ENCODE measurements around the gene CBARP. TPM values are rescaled to one million over a fixed set of nuclear protein-coding genes. Genes with fewer than 3 reads are reported as not detected.

The CBARP gene
- total and polyA plus RNA-seq, 2 of the 13 experiments (the other 11 are each of a cell fraction or from before 2014, with no cell fraction given) = 1.2 to 1.4 TPM

DNA sequence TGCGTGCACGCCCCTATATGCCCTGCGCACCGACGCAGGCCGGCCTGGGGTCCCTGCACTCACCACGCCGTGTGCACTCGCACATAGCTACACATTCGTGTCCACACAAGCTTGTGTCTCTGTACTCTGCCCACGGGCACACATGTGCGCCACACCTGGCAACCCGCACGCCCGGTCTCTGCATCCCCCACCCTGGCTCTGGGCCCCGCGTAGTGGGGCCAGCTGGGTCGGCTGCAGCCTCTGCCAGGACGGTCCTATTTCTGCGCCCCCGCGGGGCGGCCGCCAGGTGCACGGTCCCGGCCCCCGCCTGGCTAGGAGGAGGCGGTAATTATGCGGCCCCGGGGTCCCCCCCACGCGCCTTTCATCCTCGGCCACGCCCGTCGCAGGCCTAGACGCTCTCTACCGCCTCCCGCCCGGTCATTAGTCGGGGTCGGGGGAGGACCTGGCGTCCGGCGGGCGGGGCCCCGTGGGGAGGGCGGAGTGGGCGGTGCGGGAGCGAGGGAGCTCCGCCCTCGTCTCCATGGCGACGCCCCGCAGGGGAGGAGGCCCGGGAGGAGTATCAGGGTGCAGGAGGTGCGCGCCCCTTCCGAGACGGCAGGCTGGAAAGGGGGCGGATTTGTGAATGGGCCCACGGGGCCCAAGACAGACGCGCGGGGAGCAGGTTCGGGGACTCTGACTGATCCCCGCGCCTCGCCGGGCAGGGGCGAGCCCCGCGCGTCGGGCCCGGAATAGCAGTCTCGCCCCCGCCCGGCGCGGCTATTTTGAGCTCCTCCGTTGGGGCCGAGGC, 28.5 kb upstream of the CBARP start (continued):
- TF ChIP-seq, protein P1, sequence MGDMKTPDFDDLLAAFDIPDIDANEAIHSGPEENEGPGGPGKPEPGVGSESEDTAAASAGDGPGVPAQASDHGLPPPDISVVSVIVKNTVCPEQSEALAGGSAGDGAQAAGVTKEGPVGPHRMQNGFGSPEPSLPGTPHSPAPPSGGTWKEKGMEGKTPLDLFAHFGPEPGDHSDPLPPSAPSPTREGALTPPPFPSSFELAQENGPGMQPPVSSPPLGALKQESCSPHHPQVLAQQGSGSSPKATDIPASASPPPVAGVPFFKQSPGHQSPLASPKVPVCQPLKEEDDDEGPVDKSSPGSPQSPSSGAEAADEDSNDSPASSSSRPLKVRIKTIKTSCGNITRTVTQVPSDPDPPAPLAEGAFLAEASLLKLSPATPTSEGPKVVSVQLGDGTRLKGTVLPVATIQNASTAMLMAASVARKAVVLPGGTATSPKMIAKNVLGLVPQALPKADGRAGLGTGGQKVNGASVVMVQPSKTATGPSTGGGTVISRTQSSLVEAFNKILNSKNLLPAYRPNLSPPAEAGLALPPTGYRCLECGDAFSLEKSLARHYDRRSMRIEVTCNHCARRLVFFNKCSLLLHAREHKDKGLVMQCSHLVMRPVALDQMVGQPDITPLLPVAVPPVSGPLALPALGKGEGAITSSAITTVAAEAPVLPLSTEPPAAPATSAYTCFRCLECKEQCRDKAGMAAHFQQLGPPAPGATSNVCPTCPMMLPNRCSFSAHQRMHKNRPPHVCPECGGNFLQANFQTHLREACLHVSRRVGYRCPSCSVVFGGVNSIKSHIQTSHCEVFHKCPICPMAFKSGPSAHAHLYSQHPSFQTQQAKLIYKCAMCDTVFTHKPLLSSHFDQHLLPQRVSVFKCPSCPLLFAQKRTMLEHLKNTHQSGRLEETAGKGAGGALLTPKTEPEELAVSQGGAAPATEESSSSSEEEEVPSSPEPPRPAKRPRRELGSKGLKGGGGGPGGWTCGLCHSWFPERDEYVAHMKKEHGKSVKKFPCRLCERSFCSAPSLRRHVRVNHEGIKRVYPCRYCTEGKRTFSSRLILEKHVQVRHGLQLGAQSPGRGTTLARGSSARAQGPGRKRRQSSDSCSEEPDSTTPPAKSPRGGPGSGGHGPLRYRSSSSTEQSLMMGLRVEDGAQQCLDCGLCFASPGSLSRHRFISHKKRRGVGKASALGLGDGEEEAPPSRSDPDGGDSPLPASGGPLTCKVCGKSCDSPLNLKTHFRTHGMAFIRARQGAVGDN (CRISPR knock-in tag; IDR thresholded peaks at IDR 0.05) = peak; percentile 75
- TF ChIP-seq, protein P2, sequence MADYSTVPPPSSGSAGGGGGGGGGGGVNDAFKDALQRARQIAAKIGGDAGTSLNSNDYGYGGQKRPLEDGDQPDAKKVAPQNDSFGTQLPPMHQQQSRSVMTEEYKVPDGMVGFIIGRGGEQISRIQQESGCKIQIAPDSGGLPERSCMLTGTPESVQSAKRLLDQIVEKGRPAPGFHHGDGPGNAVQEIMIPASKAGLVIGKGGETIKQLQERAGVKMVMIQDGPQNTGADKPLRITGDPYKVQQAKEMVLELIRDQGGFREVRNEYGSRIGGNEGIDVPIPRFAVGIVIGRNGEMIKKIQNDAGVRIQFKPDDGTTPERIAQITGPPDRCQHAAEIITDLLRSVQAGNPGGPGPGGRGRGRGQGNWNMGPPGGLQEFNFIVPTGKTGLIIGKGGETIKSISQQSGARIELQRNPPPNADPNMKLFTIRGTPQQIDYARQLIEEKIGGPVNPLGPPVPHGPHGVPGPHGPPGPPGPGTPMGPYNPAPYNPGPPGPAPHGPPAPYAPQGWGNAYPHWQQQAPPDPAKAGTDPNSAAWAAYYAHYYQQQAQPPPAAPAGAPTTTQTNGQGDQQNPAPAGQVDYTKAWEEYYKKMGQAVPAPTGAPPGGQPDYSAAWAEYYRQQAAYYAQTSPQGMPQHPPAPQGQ (CRISPR knock-in tag; IDR thresholded peaks at IDR 0.05; ENCODE audit: borderline replicate concordance) = no peak
- TF ChIP-seq ZFP36L2 (CRISPR knock-in tag; IDR thresholded peaks at IDR 0.05) (no peak), GFI1 (CRISPR knock-in tag; IDR thresholded peaks at IDR 0.05; ENCODE audit: borderline replicate concordance) (no peak), ATRX (CRISPR knock-in tag; IDR thresholded peaks at IDR 0.05; ENCODE audit: borderline replicate concordance) (no peak), MAFF (IDR thresholded peaks at IDR 0.05; ENCODE audit: low read depth, low read length) (no peak), ZNF12 (CRISPR knock-in tag; IDR thresholded peaks at IDR 0.05) (0 out of 2 replicates have a peak, but pooled peaks have one; percentile 13), ISX (CRISPR knock-in tag; conservative IDR thresholded peaks at IDR 0.05) (no peak), ZBTB7B (CRISPR knock-in tag; IDR thresholded peaks at IDR 0.05) (peak; percentile 68; the same call in 1 of the 2 replicates), HNF4G (IDR thresholded peaks at IDR 0.05; ENCODE audit: borderline replicate concordance, low read depth, low read length) (no peak), HNF4G (CRISPR knock-in tag; IDR thresholded peaks at IDR 0.05; ENCODE audit: borderline replicate concordance, low read depth) (no peak; the same call in 1 of the 2 replicates), HOXA9 (CRISPR knock-in tag; IDR thresholded peaks at IDR 0.05; ENCODE audit: borderline replicate concordance) (peak; percentile 68), ZNF543 (CRISPR knock-in tag; IDR thresholded peaks at IDR 0.05) (peak; percentile 83; the same call in 1 of the 2 replicates), ZNF766 (CRISPR knock-in tag; IDR thresholded peaks at IDR 0.05; ENCODE audit: borderline replicate concordance) (no peak)
- TF ChIP-seq, protein P3, sequence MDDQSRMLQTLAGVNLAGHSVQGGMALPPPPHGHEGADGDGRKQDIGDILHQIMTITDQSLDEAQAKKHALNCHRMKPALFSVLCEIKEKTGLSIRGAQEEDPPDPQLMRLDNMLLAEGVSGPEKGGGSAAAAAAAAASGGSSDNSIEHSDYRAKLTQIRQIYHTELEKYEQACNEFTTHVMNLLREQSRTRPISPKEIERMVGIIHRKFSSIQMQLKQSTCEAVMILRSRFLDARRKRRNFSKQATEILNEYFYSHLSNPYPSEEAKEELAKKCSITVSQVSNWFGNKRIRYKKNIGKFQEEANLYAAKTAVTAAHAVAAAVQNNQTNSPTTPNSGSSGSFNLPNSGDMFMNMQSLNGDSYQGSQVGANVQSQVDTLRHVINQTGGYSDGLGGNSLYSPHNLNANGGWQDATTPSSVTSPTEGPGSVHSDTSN (CRISPR knock-in tag; IDR thresholded peaks at IDR 0.05; ENCODE audit: borderline replicate concordance) = no peak
- TF ChIP-seq, protein P4, sequence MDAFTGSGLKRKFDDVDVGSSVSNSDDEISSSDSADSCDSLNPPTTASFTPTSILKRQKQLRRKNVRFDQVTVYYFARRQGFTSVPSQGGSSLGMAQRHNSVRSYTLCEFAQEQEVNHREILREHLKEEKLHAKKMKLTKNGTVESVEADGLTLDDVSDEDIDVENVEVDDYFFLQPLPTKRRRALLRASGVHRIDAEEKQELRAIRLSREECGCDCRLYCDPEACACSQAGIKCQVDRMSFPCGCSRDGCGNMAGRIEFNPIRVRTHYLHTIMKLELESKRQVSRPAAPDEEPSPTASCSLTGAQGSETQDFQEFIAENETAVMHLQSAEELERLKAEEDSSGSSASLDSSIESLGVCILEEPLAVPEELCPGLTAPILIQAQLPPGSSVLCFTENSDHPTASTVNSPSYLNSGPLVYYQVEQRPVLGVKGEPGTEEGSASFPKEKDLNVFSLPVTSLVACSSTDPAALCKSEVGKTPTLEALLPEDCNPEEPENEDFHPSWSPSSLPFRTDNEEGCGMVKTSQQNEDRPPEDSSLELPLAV (CRISPR knock-in tag; conservative IDR thresholded peaks at IDR 0.05; ENCODE audit: low read depth) = no peak
- TF ChIP-seq, protein P5, sequence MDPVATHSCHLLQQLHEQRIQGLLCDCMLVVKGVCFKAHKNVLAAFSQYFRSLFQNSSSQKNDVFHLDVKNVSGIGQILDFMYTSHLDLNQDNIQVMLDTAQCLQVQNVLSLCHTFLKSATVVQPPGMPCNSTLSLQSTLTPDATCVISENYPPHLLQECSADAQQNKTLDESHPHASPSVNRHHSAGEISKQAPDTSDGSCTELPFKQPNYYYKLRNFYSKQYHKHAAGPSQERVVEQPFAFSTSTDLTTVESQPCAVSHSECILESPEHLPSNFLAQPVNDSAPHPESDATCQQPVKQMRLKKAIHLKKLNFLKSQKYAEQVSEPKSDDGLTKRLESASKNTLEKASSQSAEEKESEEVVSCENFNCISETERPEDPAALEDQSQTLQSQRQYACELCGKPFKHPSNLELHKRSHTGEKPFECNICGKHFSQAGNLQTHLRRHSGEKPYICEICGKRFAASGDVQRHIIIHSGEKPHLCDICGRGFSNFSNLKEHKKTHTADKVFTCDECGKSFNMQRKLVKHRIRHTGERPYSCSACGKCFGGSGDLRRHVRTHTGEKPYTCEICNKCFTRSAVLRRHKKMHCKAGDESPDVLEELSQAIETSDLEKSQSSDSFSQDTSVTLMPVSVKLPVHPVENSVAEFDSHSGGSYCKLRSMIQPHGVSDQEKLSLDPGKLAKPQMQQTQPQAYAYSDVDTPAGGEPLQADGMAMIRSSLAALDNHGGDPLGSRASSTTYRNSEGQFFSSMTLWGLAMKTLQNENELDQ (CRISPR knock-in tag; IDR thresholded peaks at IDR 0.05; ENCODE audit: borderline replicate concordance) = no peak
